Astrocyte (in vitro differentiated cells and primary cell): ENCODE measurements around the gene CCDC187.

ENCODE experiments used
- EZH2 ChIP-seq: IDR thresholded peaks from 2 replicates; pipeline ENCODE4 v1.6.1; 2012; ENCODE audit warnings: mild to moderate bottlenecking, low read length, inconsistent platforms; ENCODE audit not compliant: insufficient read depth
- TF ChIP-seq, protein P1 (sequence below): IDR thresholded peaks from 2 replicates; pipeline ENCODE4 v1.5.1; 2011; ENCODE audit warnings: low read depth, mild to moderate bottlenecking, inconsistent platforms, low read length, moderate library complexity; ENCODE audit not compliant: insufficient read depth

DNA sequence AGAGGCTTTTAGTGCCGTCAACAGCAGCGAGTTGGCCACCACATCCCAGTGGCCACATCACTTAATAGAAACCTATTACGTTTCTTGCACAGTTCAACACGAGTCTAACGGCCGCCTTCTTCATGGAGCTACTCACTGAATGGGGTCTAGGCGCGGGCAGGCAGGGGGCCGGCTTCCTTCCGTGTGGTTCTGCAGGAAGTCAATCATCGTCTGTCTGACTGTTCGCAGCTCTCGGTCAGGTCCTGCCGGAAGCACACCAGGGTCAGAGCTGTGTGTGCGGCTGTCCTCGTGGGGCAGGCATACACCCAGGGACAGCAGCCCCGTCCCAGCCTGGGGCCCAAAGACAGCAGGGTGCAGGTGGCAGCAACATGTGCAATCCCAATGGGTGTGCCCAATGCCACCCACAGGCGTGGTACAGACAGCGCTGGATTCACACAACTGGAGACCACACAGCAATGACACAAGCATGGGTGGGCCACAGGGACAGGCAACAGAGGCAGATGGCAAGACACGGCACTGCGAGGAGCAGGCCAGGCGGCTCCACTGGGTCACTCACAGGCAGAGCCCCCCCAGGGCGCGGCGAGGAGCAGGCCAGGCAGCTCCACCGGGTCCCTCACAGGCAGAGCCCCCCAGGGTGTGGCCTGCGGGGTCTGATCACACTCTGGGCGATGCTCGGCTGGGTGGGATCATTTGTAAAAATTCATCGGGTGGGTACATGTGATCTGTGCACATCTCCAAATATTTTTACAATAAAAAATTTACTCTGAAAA is 79.8 kb downstream of the CCDC187 start:
- TF ChIP-seq, protein P1, sequence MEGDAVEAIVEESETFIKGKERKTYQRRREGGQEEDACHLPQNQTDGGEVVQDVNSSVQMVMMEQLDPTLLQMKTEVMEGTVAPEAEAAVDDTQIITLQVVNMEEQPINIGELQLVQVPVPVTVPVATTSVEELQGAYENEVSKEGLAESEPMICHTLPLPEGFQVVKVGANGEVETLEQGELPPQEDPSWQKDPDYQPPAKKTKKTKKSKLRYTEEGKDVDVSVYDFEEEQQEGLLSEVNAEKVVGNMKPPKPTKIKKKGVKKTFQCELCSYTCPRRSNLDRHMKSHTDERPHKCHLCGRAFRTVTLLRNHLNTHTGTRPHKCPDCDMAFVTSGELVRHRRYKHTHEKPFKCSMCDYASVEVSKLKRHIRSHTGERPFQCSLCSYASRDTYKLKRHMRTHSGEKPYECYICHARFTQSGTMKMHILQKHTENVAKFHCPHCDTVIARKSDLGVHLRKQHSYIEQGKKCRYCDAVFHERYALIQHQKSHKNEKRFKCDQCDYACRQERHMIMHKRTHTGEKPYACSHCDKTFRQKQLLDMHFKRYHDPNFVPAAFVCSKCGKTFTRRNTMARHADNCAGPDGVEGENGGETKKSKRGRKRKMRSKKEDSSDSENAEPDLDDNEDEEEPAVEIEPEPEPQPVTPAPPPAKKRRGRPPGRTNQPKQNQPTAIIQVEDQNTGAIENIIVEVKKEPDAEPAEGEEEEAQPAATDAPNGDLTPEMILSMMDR: no peak
- no peak for TF ChIP-seq EZH2
